DND-41 (cell line): ENCODE measurements around the gene PUDP.
"Not testable (repeated sequence)": the region's sequence is repeated elsewhere in the genome, so short reads cannot be mapped to it uniquely, and the experiment has no call there.

Source experiments
- ATAC-seq: fragments of 200-7000 bp; cut with Tn5 transposase; 3 replicates; pipeline ENCODE4 v1.9.1; 2021; ENCODE audit warnings: low read depth; ENCODE audit not compliant: insufficient read depth
- DNase-seq: peaks from one replicate; pipeline ENCODE4 v3.0.0-alpha.2; 2020
- H2AFZ ChIP-seq: 2 replicates; pipeline ENCODE4 v1.6.0; 2012; ENCODE audit warnings: low read depth, low read length
- H3K27ac ChIP-seq: 2 replicates; pipeline ENCODE4 v1.5.1; 2012; ENCODE audit warnings: low read length, inconsistent platforms
- H3K27me3 ChIP-seq: fragments of 200-600 bp; sonication (generic); 2 replicates; pipeline ENCODE4 v1.6.0; 2012; ENCODE audit warnings: low read length, mild to moderate bottlenecking, inconsistent platforms; ENCODE audit not compliant: insufficient read depth, poor library complexity
- H3K36me3 ChIP-seq: 2 replicates; pipeline ENCODE4 v1.5.1; 2012; ENCODE audit warnings: low read length, inconsistent platforms; ENCODE audit not compliant: insufficient read depth
- H3K4me1 ChIP-seq: 2 replicates; pipeline ENCODE4 v1.5.1; 2012; ENCODE audit warnings: mild to moderate bottlenecking, low read length; ENCODE audit not compliant: insufficient read depth
- H3K4me2 ChIP-seq: 2 replicates; pipeline ENCODE4 v1.6.0; 2012; ENCODE audit warnings: mild to moderate bottlenecking, moderate library complexity, low read length, inconsistent platforms; ENCODE audit not compliant: insufficient read depth
- H3K4me3 ChIP-seq, 2 experiments: fragments of 200-600 bp in 1 of 2; shearing (Covaris generic) in 1 of 2; 2 replicates each; pipeline ENCODE4 v1.5.1; 2012 to 2016; ENCODE audit warnings: inconsistent platforms in 2 of 2, low read length in 2 of 2, mild to moderate bottlenecking in 2 of 2, low read depth in 1 of 2, moderate library complexity in 1 of 2
- H3K79me2 ChIP-seq: 2 replicates; pipeline ENCODE4 v1.6.0; 2012; ENCODE audit warnings: low read length, inconsistent platforms; ENCODE audit not compliant: insufficient read depth
- H3K9ac ChIP-seq: 2 replicates; pipeline ENCODE4 v1.6.0; 2012; ENCODE audit warnings: low read depth, mild to moderate bottlenecking, inconsistent platforms, low read length, moderate library complexity
- H3K9me3 ChIP-seq: 2 replicates; pipeline ENCODE4 v1.5.1; 2012; ENCODE audit warnings: low read length, moderate library complexity, mild to moderate bottlenecking, inconsistent platforms; ENCODE audit not compliant: insufficient read depth, severe bottlenecking
- H4K20me1 ChIP-seq: 2 replicates; pipeline ENCODE4 v1.6.0; 2012; ENCODE audit warnings: low read length; ENCODE audit not compliant: insufficient read depth
- CTCF ChIP-seq: IDR thresholded peaks from 2 replicates; pipeline ENCODE4 v1.5.1; 2012; ENCODE audit warnings: borderline replicate concordance, low read length, moderate library complexity, mild to moderate bottlenecking; ENCODE audit not compliant: poor library complexity, severe bottlenecking; ENCODE audit errors: extremely low read depth
- EZH2 ChIP-seq: IDR thresholded peaks from 3 replicates; pipeline ENCODE4 v1.6.1; 2012; ENCODE audit warnings: borderline replicate concordance, low read depth, mild to moderate bottlenecking, moderate library complexity, low read length, inconsistent platforms; ENCODE audit not compliant: severe bottlenecking

PUDP gene

GRCh38 chrX:7027071-7027470 is 120.9 kb downstream of the PUDP start:
- H2AFZ ChIP-seq: no peak overlapping the region
- H3K9me3 ChIP-seq: no peaks in the 10 kb centered on the region
- no peak for TF ChIP-seq CTCF
- TF ChIP-seq EZH2: no peak
- no peaks in the 10 kb centered on the region for H4K20me1 ChIP-seq
- no peak overlapping the region for H3K9ac ChIP-seq
- H3K4me2 ChIP-seq: no peak overlapping the region
- DNase-seq (no peak), ATAC-seq (no peak)
- H3K4me1 ChIP-seq: no peaks in the 10 kb centered on the region
- no peaks in the 10 kb centered on the region for H3K27me3 ChIP-seq
- no peak overlapping the region for H3K27ac ChIP-seq
- H3K36me3 ChIP-seq: no peaks in the 10 kb centered on the region
- H3K4me3 ChIP-seq: no peak overlapping the region
- H3K79me2 ChIP-seq: no peaks in the 10 kb centered on the region

- not testable (repeated sequence) for H3K27ac ChIP-seq, DNase-seq, H3K4me1 ChIP-seq, H3K9ac ChIP-seq, H3K4me3 ChIP-seq, H4K20me1 ChIP-seq, H3K36me3 ChIP-seq, H3K9me3 ChIP-seq, H2AFZ ChIP-seq, H3K27me3 ChIP-seq, ATAC-seq, H3K4me2 ChIP-seq, H3K79me2 ChIP-seq
Observed at GRCh38 chrX:7026365-7026764, 121.6 kb downstream of the PUDP start.

GRCh38 chrX:7025471-7025870 is 122.5 kb downstream of the PUDP start:
- DNase-seq (no peak), ATAC-seq (no peak)
- Histone ChIP-seq H3K79me2 (no peaks in the 10 kb centered on the region), H2AFZ (no peak overlapping the region), H3K27ac (no peak overlapping the region), H4K20me1 (no peaks in the 10 kb centered on the region), H3K4me2 (no peak overlapping the region), H3K27me3 (no peaks in the 10 kb centered on the region), H3K9me3 (no peaks in the 10 kb centered on the region), H3K4me1 (no peaks in the 10 kb centered on the region), H3K36me3 (no peaks in the 10 kb centered on the region), H3K9ac (no peak overlapping the region), H3K4me3 (no peak overlapping the region)
- TF ChIP-seq EZH2 (no peak), CTCF (no peak)

- DNase-seq: no peak
- H3K4me2 ChIP-seq: no peak overlapping the region
- H4K20me1 ChIP-seq: no peaks in the 10 kb centered on the region
- H3K79me2 ChIP-seq: no peaks in the 10 kb centered on the region
- no peak overlapping the region for H3K27ac ChIP-seq
- H3K9ac ChIP-seq: no peak overlapping the region
- TF ChIP-seq CTCF: no peak
- no peak for TF ChIP-seq EZH2
- H2AFZ ChIP-seq: no peak overlapping the region
- no peak for ATAC-seq
- H3K9me3 ChIP-seq: no peaks in the 10 kb centered on the region
- no peaks in the 10 kb centered on the region for H3K27me3 ChIP-seq
- no peak overlapping the region for H3K4me3 ChIP-seq
- no peaks in the 10 kb centered on the region for H3K36me3 ChIP-seq
- no peaks in the 10 kb centered on the region for H3K4me1 ChIP-seq
Observed at GRCh38 chrX:7024850-7025249, 123.1 kb downstream of the PUDP start.

- not testable (repeated sequence) for H3K27me3 ChIP-seq, H3K4me2 ChIP-seq, H3K27ac ChIP-seq, ATAC-seq, H3K9me3 ChIP-seq, H3K4me3 ChIP-seq, H3K9ac ChIP-seq, H3K4me1 ChIP-seq, H3K79me2 ChIP-seq, DNase-seq, H2AFZ ChIP-seq, H4K20me1 ChIP-seq, H3K36me3 ChIP-seq
Observed at GRCh38 chrX:7022996-7023395, 125.0 kb downstream of the PUDP start.
